AG04450 (cell line): ENCODE results near the gene CCL11. TPM values are rescaled to one million over a fixed set of nuclear protein-coding genes. Genes with fewer than 3 reads are reported as not detected.
"Not testable (repeated sequence)": the region's sequence is repeated elsewhere in the genome, so short reads cannot be mapped to it uniquely, and the experiment has no call there.

Experiments used
- CTCF ChIA-PET: fragments of 300-600, 350-600 bp; formaldehyde crosslinking; extraction: SDS; loops from one replicate; lab custom pipeline; 2022; ENCODE audit warnings: antibody characterized with exemption, inconsistent platforms; lab: Charles Lee
- POLR2A ChIA-PET: fragments of 350-600 bp; formaldehyde crosslinking; extraction: SDS; loops from one replicate; lab custom pipeline; 2021; ENCODE audit warnings: antibody characterized with exemption, inconsistent platforms; lab: Yijun Ruan, JAX
- DNase-seq: peaks from one replicate; pipeline ENCODE4 v3.0.0-alpha.2; 2011; ENCODE audit warnings: low read depth, low spot score
- H3K27ac ChIP-seq: one replicate; pipeline ENCODE4 v1.5.1; 2012; ENCODE audit warnings: low read depth, low read length, control low read depth
- H3K27me3 ChIP-seq: one replicate; pipeline ENCODE4 v1.6.0; 2012; ENCODE audit warnings: low read length; ENCODE audit not compliant: control insufficient read depth, insufficient read depth
- H3K4me3 ChIP-seq: 2 replicates; pipeline ENCODE4 v1.5.1; 2011; ENCODE audit warnings: mild to moderate bottlenecking, low read depth, low read length, control low read depth
- H3K9me3 ChIP-seq: 2 replicates; pipeline ENCODE4 v1.5.1; 2012; ENCODE audit warnings: low read length; ENCODE audit not compliant: control insufficient read depth, insufficient read depth
- polyA plus RNA-seq: library from polyadenylated mRNA; depleted of rRNA; stranded (reverse); fragments of >200 nt; gene quantifications from 2 replicates; pipeline ENCODE4 v1.2.3, GENCODE V29; 2011; rRNA removed
- TF ChIP-seq, protein P1 (sequence below): IDR thresholded peaks from 2 replicates; pipeline ENCODE4 v1.5.1; 2011; ENCODE audit warnings: low read depth, low read length, control low read depth, inconsistent platforms

The CCL11 gene
- polyA plus RNA-seq, 1 experiment, result 0.73 TPM

DNA sequence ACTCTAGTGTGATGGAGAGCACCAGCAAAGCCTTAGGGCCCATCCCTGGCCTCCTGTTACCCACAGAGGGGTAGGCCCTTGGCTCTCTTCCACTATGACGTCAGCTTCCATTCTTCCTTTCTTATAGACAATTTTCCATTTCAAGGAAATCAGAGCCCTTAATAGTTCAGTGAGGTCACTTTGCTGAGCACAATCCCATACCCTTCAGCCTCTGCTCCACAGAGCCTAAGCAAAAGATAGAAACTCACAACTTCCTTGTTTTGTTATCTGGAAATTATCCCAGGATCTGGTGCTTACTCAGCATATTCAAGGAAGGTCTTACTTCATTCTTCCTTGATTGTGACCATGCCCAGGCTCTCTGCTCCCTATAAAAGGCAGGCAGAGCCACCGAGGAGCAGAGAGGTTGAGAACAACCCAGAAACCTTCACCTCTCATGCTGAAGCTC, 33.5 kb downstream of the CCL11 start, which contains the start of gene CCL8:
Gene CCL8 (plus strand): TSS at position 397 of the 445 bp plus-strand sequence. CDS start 67 bp downstream, outside the sequence.
- POLR2A ChIA-PET, result no interaction called here
- no peak within 1 kb of the TSS for H3K27ac ChIP-seq
- no peaks in the 10 kb centered on the region for H3K27me3 ChIP-seq
- no peaks in the 10 kb centered on the region for H3K9me3 ChIP-seq
- TF ChIP-seq, protein P1, sequence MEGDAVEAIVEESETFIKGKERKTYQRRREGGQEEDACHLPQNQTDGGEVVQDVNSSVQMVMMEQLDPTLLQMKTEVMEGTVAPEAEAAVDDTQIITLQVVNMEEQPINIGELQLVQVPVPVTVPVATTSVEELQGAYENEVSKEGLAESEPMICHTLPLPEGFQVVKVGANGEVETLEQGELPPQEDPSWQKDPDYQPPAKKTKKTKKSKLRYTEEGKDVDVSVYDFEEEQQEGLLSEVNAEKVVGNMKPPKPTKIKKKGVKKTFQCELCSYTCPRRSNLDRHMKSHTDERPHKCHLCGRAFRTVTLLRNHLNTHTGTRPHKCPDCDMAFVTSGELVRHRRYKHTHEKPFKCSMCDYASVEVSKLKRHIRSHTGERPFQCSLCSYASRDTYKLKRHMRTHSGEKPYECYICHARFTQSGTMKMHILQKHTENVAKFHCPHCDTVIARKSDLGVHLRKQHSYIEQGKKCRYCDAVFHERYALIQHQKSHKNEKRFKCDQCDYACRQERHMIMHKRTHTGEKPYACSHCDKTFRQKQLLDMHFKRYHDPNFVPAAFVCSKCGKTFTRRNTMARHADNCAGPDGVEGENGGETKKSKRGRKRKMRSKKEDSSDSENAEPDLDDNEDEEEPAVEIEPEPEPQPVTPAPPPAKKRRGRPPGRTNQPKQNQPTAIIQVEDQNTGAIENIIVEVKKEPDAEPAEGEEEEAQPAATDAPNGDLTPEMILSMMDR, result no peak
- no peak within 1 kb of the TSS for H3K4me3 ChIP-seq
- CTCF ChIA-PET, result interaction anchor here (0.9 to 5.1 kb wide), 4 partner anchors 13 to 119 kb away, joined by 3 to 32 read pairs (median 4); no protein-coding TSS in a partner anchor
- DNase-seq, result no peak

- DNase-seq, result no peak
- POLR2A ChIA-PET, result no interaction called here
- CTCF ChIA-PET, result interaction anchor here (0.7 to 5.5 kb wide), 3 partner anchors 32 to 122 kb away, joined by 3 to 35 read pairs (median 13); partner anchors contain the start of gene CCL1
- H3K27ac ChIP-seq, result no peak overlapping the region
- no peaks in the 10 kb centered on the region for H3K9me3 ChIP-seq
- H3K4me3 ChIP-seq, result no peak overlapping the region
- TF ChIP-seq, protein P1, result no peak
- H3K27me3 ChIP-seq, result no peaks in the 10 kb centered on the region
Measured at GRCh38 chr17:34321964-34322363, 36.4 kb downstream of the CCL11 start.

- DNase-seq, result peak; percentile 26
- CTCF ChIA-PET, result interaction anchor here (1.0 to 8.6 kb wide), 2 partner anchors 34 to 127 kb away, joined by 5 to 80 read pairs; partner anchors contain the start of gene CCL1
- POLR2A ChIA-PET, result interaction anchor here (0.6 kb wide), 1 partner anchor 72 kb away, joined by 3 read pairs; the partner anchor contains the start of gene CCL2
Measured at GRCh38 chr17:34327580-34327979, 42.0 kb downstream of the CCL11 start.

GRCh38 chr17:34337701-34338100, 52.2 kb downstream of the CCL11 start:
- POLR2A ChIA-PET, result no interaction called here
- CTCF ChIA-PET, result interaction anchor here (4.3 kb wide), 1 partner anchor 24 kb away, joined by 24 read pairs; the partner anchor contains the start of gene CCL1
- TF ChIP-seq, protein P1, result no peak
- Histone ChIP-seq H3K4me3 (no peak overlapping the region), H3K27ac (no peak overlapping the region), H3K27me3 (no peaks in the 10 kb centered on the region), H3K9me3 (no peaks in the 10 kb centered on the region)
- DNase-seq, result no peak

More at GRCh38 chr17:34327580-34327979, 42.0 kb downstream of the CCL11 start:
- not testable (repeated sequence) for H3K27me3 ChIP-seq, H3K4me3 ChIP-seq, H3K9me3 ChIP-seq, H3K27ac ChIP-seq

Other genes starting within 250 kb of the CCL11 start
- 119 and 176 TPM in 2 replicates for gene CCL2, start 30.5 kb upstream of the CCL11 start, polyA plus RNA-seq
- gene CCL7, start 15.5 kb upstream of the CCL11 start, polyA plus RNA-seq, result 0.50 and 0.62 TPM in 2 replicates
- 0.06 TPM in 1 of 2 replicates, not detected in the other for gene CCL8, start 33.7 kb downstream of the CCL11 start, polyA plus RNA-seq
- 0.16 TPM in 1 of 2 replicates, not detected in the other for gene CCL13, start 70.7 kb downstream of the CCL11 start, polyA plus RNA-seq
- not detected in 2 replicates for gene CCL1, start 77.5 kb downstream of the CCL11 start, polyA plus RNA-seq